ENCODE results near the gene CSHL1.

The CSHL1 gene

GRCh38 chr17:63911041-63911635 is at the start of gene CSHL1:
Gene CSHL1 (minus strand): TSS chr17:63911258. CDS start chr17:63911196, 62 bp downstream.
- Histone ChIP-seq H3K4me3 (ENCODE audit: low read depth in 1 of 2, low read length in 2 of 2) (no peak within 1 kb of the TSS), H3K9ac (ENCODE audit: low read length) (no peak within 1 kb of the TSS), H3K4me1 (ENCODE audit: insufficient read depth, low read length) (no peaks in the 10 kb centered on the region), H3K9me3 (ENCODE audit: low read length) (no peaks in the 10 kb centered on the region), H3K36me3 (ENCODE audit: insufficient read depth, low read length) (no peaks in the 10 kb centered on the region), H3K27ac (ENCODE audit: low read depth, low read length) (no peak within 1 kb of the TSS), H3K27me3 (ENCODE audit: control insufficient read depth in 1 of 2, insufficient read depth in 2 of 2, low read length in 2 of 2) (peaks cover 0 to 5% of the 10 kb centered on the region in 2 donors)

GRCh38 chr17:63960430-63960829 is 49.4 kb upstream of the CSHL1 start:
- Histone ChIP-seq H3K27ac (ENCODE audit: low read depth, low read length) (no peak overlapping the region), H3K4me3 (ENCODE audit: low read depth in 1 of 2, low read length in 2 of 2) (no peak overlapping the region), H3K27me3 (ENCODE audit: control insufficient read depth in 1 of 2, insufficient read depth in 2 of 2, low read length in 2 of 2) (no peaks in the 10 kb centered on the region), H3K4me1 (ENCODE audit: insufficient read depth, low read length) (no peaks in the 10 kb centered on the region), H3K36me3 (ENCODE audit: insufficient read depth, low read length) (no peaks in the 10 kb centered on the region), H3K9me3 (ENCODE audit: low read length) (no peaks in the 10 kb centered on the region), H3K9ac (ENCODE audit: low read length) (no peak overlapping the region)

GRCh38 chr17:63960006-63960405 is 48.9 kb upstream of the CSHL1 start:
- H3K27me3 ChIP-seq (ENCODE audit: control insufficient read depth in 1 of 2, insufficient read depth in 2 of 2, low read length in 2 of 2): no peaks in the 10 kb centered on the region
- H3K9ac ChIP-seq (ENCODE audit: low read length): no peak overlapping the region
- H3K4me3 ChIP-seq (ENCODE audit: low read depth in 1 of 2, low read length in 2 of 2): no peak overlapping the region
- no peak overlapping the region for H3K27ac ChIP-seq (ENCODE audit: low read depth, low read length)
- no peaks in the 10 kb centered on the region for H3K9me3 ChIP-seq (ENCODE audit: low read length)
- no peaks in the 10 kb centered on the region for H3K4me1 ChIP-seq (ENCODE audit: insufficient read depth, low read length)
- no peaks in the 10 kb centered on the region for H3K36me3 ChIP-seq (ENCODE audit: insufficient read depth, low read length)

- Histone ChIP-seq H3K36me3 (ENCODE audit: insufficient read depth, low read length) (no peaks in the 10 kb centered on the region), H3K9me3 (ENCODE audit: low read length) (no peaks in the 10 kb centered on the region), H3K4me1 (ENCODE audit: insufficient read depth, low read length) (no peaks in the 10 kb centered on the region), H3K4me3 (ENCODE audit: low read depth in 1 of 2, low read length in 2 of 2) (no peak overlapping the region), H3K27me3 (ENCODE audit: control insufficient read depth in 1 of 2, insufficient read depth in 2 of 2, low read length in 2 of 2) (no peaks in the 10 kb centered on the region), H3K27ac (ENCODE audit: low read depth, low read length) (no peak overlapping the region), H3K9ac (ENCODE audit: low read length) (no peak overlapping the region)
Observed at GRCh38 chr17:63956296-63956920, 45.4 kb upstream of the CSHL1 start.

- H3K4me3 ChIP-seq (ENCODE audit: low read depth in 1 of 2, low read length in 2 of 2): no peak overlapping the region
- H3K4me1 ChIP-seq (ENCODE audit: insufficient read depth, low read length): no peaks in the 10 kb centered on the region
- H3K9me3 ChIP-seq (ENCODE audit: low read length): no peaks in the 10 kb centered on the region
- no peaks in the 10 kb centered on the region for H3K27me3 ChIP-seq (ENCODE audit: control insufficient read depth in 1 of 2, insufficient read depth in 2 of 2, low read length in 2 of 2)
- H3K36me3 ChIP-seq (ENCODE audit: insufficient read depth, low read length): no peaks in the 10 kb centered on the region
- H3K27ac ChIP-seq (ENCODE audit: low read depth, low read length): no peak overlapping the region
- no peak overlapping the region for H3K9ac ChIP-seq (ENCODE audit: low read length)
Observed at GRCh38 chr17:63955791-63956190, 44.7 kb upstream of the CSHL1 start.

GRCh38 chr17:63955232-63955631 is 44.2 kb upstream of the CSHL1 start:
- H3K27ac ChIP-seq (ENCODE audit: low read depth, low read length): no peak overlapping the region

GRCh38 chr17:63954402-63955063 is 43.5 kb upstream of the CSHL1 start:
- Histone ChIP-seq H3K27ac (ENCODE audit: low read depth, low read length) (no peak overlapping the region), H3K4me3 (ENCODE audit: low read depth in 1 of 2, low read length in 2 of 2) (no peak overlapping the region), H3K9me3 (ENCODE audit: low read length) (no peaks in the 10 kb centered on the region), H3K9ac (ENCODE audit: low read length) (no peak overlapping the region), H3K36me3 (ENCODE audit: insufficient read depth, low read length) (no peaks in the 10 kb centered on the region), H3K4me1 (ENCODE audit: insufficient read depth, low read length) (no peaks in the 10 kb centered on the region), H3K27me3 (ENCODE audit: control insufficient read depth in 1 of 2, insufficient read depth in 2 of 2, low read length in 2 of 2) (no peaks in the 10 kb centered on the region)

More at GRCh38 chr17:63955232-63955631, 44.2 kb upstream of the CSHL1 start:
- Histone ChIP-seq H3K4me1 (ENCODE audit: insufficient read depth, low read length) (no peaks in the 10 kb centered on the region), H3K9ac (ENCODE audit: low read length) (no peak overlapping the region), H3K27me3 (ENCODE audit: control insufficient read depth in 1 of 2, insufficient read depth in 2 of 2, low read length in 2 of 2) (no peaks in the 10 kb centered on the region), H3K4me3 (ENCODE audit: low read depth in 1 of 2, low read length in 2 of 2) (no peak overlapping the region), H3K9me3 (ENCODE audit: low read length) (no peaks in the 10 kb centered on the region), H3K36me3 (ENCODE audit: insufficient read depth, low read length) (no peaks in the 10 kb centered on the region)

GRCh38 chr17:63950940-63951907 is 40.2 kb upstream of the CSHL1 start:
- no peaks in the 10 kb centered on the region for H3K36me3 ChIP-seq (ENCODE audit: insufficient read depth, low read length)
- H3K27me3 ChIP-seq (ENCODE audit: control insufficient read depth in 1 of 2, insufficient read depth in 2 of 2, low read length in 2 of 2): no peaks in the 10 kb centered on the region
- H3K9me3 ChIP-seq (ENCODE audit: low read length): no peaks in the 10 kb centered on the region
- H3K9ac ChIP-seq (ENCODE audit: low read length): no peak overlapping the region
- H3K27ac ChIP-seq (ENCODE audit: low read depth, low read length): no peak overlapping the region
- H3K4me1 ChIP-seq (ENCODE audit: insufficient read depth, low read length): no peaks in the 10 kb centered on the region
- no peak overlapping the region for H3K4me3 ChIP-seq (ENCODE audit: low read depth in 1 of 2, low read length in 2 of 2)

- H3K27me3 ChIP-seq (ENCODE audit: control insufficient read depth in 1 of 2, insufficient read depth in 2 of 2, low read length in 2 of 2): no peaks in the 10 kb centered on the region
- H3K9me3 ChIP-seq (ENCODE audit: low read length): no peaks in the 10 kb centered on the region
- H3K9ac ChIP-seq (ENCODE audit: low read length): no peak overlapping the region
- no peaks in the 10 kb centered on the region for H3K36me3 ChIP-seq (ENCODE audit: insufficient read depth, low read length)
- H3K4me1 ChIP-seq (ENCODE audit: insufficient read depth, low read length): no peaks in the 10 kb centered on the region
- no peak overlapping the region for H3K4me3 ChIP-seq (ENCODE audit: low read depth in 1 of 2, low read length in 2 of 2)
- H3K27ac ChIP-seq (ENCODE audit: low read depth, low read length): no peak overlapping the region
Observed at GRCh38 chr17:63949576-63950250, 38.7 kb upstream of the CSHL1 start.

- no peaks in the 10 kb centered on the region for H3K27me3 ChIP-seq (ENCODE audit: control insufficient read depth in 1 of 2, insufficient read depth in 2 of 2, low read length in 2 of 2)
- no peaks in the 10 kb centered on the region for H3K9me3 ChIP-seq (ENCODE audit: low read length)
- H3K36me3 ChIP-seq (ENCODE audit: insufficient read depth, low read length): no peaks in the 10 kb centered on the region
- no peak overlapping the region for H3K4me3 ChIP-seq (ENCODE audit: low read depth in 1 of 2, low read length in 2 of 2)
- H3K4me1 ChIP-seq (ENCODE audit: insufficient read depth, low read length): no peaks in the 10 kb centered on the region
- no peak overlapping the region for H3K27ac ChIP-seq (ENCODE audit: low read depth, low read length)
- H3K9ac ChIP-seq (ENCODE audit: low read length): no peak overlapping the region
Observed at GRCh38 chr17:63948521-63948920, 37.5 kb upstream of the CSHL1 start.
